Naive thymus-derived CD8-positive, alpha-beta T cell (primary cell): Measurements from ENCODE around the gene RACK1. TPM values are rescaled to one million over a fixed set of nuclear protein-coding genes. Genes with fewer than 3 reads are reported as not detected.

ENCODE experiments used
- ATAC-seq, 2 donors: fragments of 150-1000 bp; cut with Tn5 transposase in 1 of 2; sonication (Bioruptor Pico), chemical (Tn5 transposase) in 1 of 2; 1 replicate in 1 of 2; 2 replicates in 1 of 2; pipeline ENCODE4 v1.10.0; 2021; ENCODE audit warnings: mild to moderate bottlenecking in 2 of 2, moderate library complexity in 2 of 2
- POLR2A ChIA-PET: fragments of 350-600 bp; sonication (Branson Sonifier 250); formaldehyde crosslinking; loops from one replicate; lab custom pipeline; 2021; ENCODE audit warnings: antibody characterized with exemption; lab: Charles Lee
- DNase-seq, 10 donors: peaks; one replicate each; pipeline versions ENCODE4 v3.0.0 to v3.0.0-alpha.2; 2020 to 2022
- H3K27ac Mint-ChIP-seq, 10 donors: one replicate each; pipeline ENCODE4 v1.8.0; 2020 to 2022; ENCODE audit warnings: mild to moderate bottlenecking in 10 of 10, mixed read lengths in 10 of 10, moderate library complexity in 4 of 10, inconsistent platforms in 1 of 10
- H3K27me3 Mint-ChIP-seq, 5 donors: one replicate each; pipeline ENCODE4 v1.8.0; 2021 to 2022; ENCODE audit warnings: mixed read lengths in 5 of 5
- H3K36me3 Mint-ChIP-seq, 3 donors: one replicate each; pipeline ENCODE4 v1.8.0; 2020 to 2022; ENCODE audit warnings: mixed read lengths in 3 of 3, mild to moderate bottlenecking in 2 of 3, inconsistent platforms in 1 of 3
- H3K4me1 Mint-ChIP-seq, 4 donors: one replicate each; pipeline ENCODE4 v1.8.0; 2021 to 2022; ENCODE audit warnings: mixed read lengths in 4 of 4
- H3K4me3 Mint-ChIP-seq, 10 donors: one replicate each; pipeline ENCODE4 v1.8.0; 2020 to 2022; ENCODE audit warnings: mild to moderate bottlenecking in 10 of 10, mixed read lengths in 10 of 10, moderate library complexity in 6 of 10, inconsistent platforms in 1 of 10
- H3K9me3 Mint-ChIP-seq, 9 donors: one replicate each; pipeline ENCODE4 v1.8.0; 2020 to 2022; ENCODE audit warnings: mixed read lengths in 9 of 9, mild to moderate bottlenecking in 3 of 9, inconsistent platforms in 1 of 9, moderate library complexity in 1 of 9
- polyA plus RNA-seq, 3 donors: library from polyadenylated mRNA; unstranded; fragments of 300-500 nt; fragmentation: Illumina TruSeq; gene quantifications; one replicate each; pipeline ENCODE4 v1.2.3, GENCODE V29; 2021
- total RNA-seq, 8 experiments: library from RNA in 2 of 8; stranded (reverse) in 2 of 8; gene quantifications; one replicate each; pipeline ENCODE4 v1.2.3 and lab custom pipeline; 2021 to 2026

Gene RACK1
- total and polyA plus RNA-seq, 5 experiments from 2014 or later, result 2,236 to 2,566 (median 2,449) TPM

DNA sequence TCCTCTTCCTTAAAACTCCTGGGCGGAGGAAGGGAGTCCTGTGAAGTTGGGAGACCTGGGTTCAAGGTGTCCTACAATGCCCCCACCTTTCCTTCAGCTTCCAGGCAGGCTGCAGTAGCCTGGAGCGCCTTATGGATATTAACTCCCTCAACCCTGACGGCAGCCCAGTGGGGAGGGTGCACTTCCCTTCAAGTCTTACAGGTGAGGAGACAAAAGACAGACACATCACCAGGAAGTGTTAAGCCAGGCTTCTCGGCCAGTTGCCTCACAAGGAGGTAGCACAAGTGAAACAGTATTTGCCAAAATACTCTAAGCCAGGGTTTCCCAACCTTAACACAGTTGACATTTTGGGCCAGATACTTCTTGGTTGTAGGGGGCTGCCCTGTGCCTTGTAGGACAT, 42.9 kb downstream of the RACK1 start:
- H3K27ac Mint-ChIP-seq, result no peak overlapping the region

DNA sequence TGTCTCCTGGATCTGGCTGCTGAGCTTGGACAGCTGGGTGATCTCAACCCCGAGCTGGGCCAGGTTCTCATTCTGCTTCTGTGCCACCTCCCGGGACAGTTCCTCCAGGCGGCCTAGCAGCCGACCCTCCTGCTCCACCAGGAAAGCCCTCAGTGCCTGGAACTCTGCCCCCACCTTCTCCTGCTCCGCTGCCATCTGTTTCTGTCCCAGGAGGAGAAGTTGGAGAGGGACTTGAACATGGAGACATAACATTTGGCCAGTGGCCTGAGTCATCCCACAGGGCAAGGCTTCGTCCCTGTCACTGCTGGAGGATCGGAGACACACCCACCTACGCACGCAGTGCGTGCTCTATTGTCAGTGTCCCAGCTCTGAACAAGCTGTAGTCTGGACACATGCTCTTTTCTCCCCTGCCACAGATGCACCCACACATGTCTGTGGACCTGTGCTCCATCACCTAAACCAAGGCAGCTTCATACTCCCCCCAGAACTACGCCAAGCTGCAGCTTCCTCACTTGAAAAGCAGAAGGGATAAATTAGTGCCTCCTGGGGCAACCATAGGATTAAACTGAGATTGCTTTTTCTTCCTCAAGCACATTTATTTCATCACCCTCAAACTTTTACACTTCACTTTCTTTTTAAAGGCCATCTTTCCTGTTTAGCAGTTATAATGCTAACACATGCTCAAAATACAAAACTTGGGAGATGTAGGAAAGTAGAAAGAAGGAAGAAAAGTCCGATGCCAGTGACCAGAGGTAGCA, 43.6 kb downstream of the RACK1 start:
- POLR2A ChIA-PET, result interaction anchor here (0.7 to 3.3 kb wide), 4 partner anchors 9 to 40 kb away, joined by 3 to 11 read pairs (median 5); no protein-coding TSS in a partner anchor
- Mint-ChIP-seq H3K9me3 (no peaks in the 10 kb centered on the region), H3K4me3 (no peak overlapping the region), H3K27me3 (peaks cover 0 to 4% (median 0%) of the 10 kb centered on the region in 5 donors), H3K27ac (no peak overlapping the region), H3K36me3 (no peaks in the 10 kb centered on the region), H3K4me1 (peaks cover 4 to 11% (median 7%) of the 10 kb centered on the region in 4 donors)
- DNase-seq (no peak), ATAC-seq (no peak)

More for the DNA sequence above, 42.9 kb downstream of the RACK1 start:
- Mint-ChIP-seq H3K4me3 (no peak overlapping the region), H3K9me3 (no peaks in the 10 kb centered on the region), H3K4me1 (peaks cover 6 to 18% (median 11%) of the 10 kb centered on the region in 4 donors), H3K27me3 (peaks cover under 1 to 8% (median 3%) of the 10 kb centered on the region in 5 donors), H3K36me3 (no peaks in the 10 kb centered on the region)
- ATAC-seq (no peak), DNase-seq (no peak)
- POLR2A ChIA-PET, result interaction anchor here (1.0 to 7.8 kb wide), 2 partner anchors 9 to 10 kb away, joined by 5 to 281 read pairs; no protein-coding TSS in a partner anchor

DNA sequence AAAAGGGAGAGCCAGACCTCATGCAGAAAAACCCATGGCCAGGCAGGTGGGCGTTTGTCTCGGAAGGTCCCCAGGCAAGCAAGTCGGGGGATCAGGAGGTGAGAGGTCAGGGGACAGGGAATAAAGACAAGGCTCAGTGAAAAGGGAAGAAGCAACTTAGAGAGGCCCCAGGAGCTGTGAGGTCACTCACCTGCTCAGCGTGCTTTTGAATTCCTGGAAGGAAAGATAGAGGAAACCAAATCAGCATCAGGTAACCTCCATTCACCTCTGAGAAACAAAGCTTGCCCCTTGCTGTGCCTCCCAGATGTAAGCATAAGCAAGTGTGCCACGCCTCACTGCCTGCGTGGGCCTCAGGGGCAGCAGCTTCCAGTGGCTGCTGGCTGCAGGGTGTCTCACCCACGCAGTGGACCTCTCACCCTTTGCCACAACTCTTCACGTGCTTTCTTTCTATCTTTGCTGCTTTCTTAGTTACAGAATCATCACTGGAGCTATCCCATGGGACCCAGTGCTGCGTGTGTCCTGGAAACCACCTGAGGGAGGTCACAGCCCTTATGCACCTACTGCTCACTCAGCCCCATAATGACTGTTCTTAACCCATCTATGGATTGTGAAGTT, 44.7 kb downstream of the RACK1 start:
- H3K27me3 Mint-ChIP-seq, result peaks cover 0 to 4% (median 0%) of the 10 kb centered on the region in 5 donors
- POLR2A ChIA-PET, result interaction anchor here (0.7 to 3.3 kb wide), 3 partner anchors 10 to 39 kb away, joined by 3 to 11 read pairs (median 5); no protein-coding TSS in a partner anchor
- H3K4me3 Mint-ChIP-seq, result no peak overlapping the region
- H3K4me1 Mint-ChIP-seq, result peaks cover 2 to 6% (median 4%) of the 10 kb centered on the region in 4 donors
- DNase-seq (no peak), ATAC-seq (no peak)
- no peaks in the 10 kb centered on the region for H3K36me3 Mint-ChIP-seq
- no peak overlapping the region for H3K27ac Mint-ChIP-seq
- H3K9me3 Mint-ChIP-seq, result no peaks in the 10 kb centered on the region

DNA sequence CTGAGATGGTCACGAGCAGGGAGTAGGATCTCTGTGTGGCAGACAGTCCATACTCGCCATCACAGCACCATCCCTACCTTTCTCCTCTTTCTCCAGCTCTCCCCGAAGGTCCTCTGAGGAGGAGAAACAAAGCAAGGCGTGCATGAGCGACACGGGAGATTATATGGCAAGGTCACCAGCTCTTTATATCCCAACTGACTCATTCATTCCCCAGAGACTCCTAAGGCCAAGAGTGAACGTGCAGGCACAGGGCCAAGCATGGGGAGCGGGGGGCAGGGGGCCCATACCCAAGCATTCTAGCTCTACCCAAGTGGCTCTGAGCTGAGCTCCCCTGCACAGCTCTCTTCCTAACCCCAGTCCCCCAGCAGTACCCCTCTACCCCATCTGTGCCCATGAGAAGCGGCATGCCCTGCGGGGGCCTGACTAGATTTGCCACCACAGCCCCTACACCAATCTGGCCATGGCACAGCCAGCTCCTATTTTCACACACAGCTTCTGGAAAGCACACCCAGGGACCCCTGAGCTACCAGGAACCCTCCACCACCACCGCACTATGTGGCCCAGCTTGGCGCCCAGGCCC, 45.5 kb downstream of the RACK1 start:
- Mint-ChIP-seq H3K27me3 (peaks cover 0 to 2% (median 0%) of the 10 kb centered on the region in 5 donors), H3K36me3 (no peaks in the 10 kb centered on the region), H3K27ac (no peak overlapping the region), H3K4me1 (peaks cover 0 to 7% (median 1%) of the 10 kb centered on the region in 4 donors), H3K9me3 (no peaks in the 10 kb centered on the region), H3K4me3 (no peak overlapping the region)
- DNase-seq, result no peak
- POLR2A ChIA-PET, result interaction anchor here (0.6 to 3.3 kb wide), 5 partner anchors 8 to 52 kb away, joined by 3 to 11 read pairs (median 5); partner anchors contain the start of gene TRIM41
- ATAC-seq, result no peak

DNA sequence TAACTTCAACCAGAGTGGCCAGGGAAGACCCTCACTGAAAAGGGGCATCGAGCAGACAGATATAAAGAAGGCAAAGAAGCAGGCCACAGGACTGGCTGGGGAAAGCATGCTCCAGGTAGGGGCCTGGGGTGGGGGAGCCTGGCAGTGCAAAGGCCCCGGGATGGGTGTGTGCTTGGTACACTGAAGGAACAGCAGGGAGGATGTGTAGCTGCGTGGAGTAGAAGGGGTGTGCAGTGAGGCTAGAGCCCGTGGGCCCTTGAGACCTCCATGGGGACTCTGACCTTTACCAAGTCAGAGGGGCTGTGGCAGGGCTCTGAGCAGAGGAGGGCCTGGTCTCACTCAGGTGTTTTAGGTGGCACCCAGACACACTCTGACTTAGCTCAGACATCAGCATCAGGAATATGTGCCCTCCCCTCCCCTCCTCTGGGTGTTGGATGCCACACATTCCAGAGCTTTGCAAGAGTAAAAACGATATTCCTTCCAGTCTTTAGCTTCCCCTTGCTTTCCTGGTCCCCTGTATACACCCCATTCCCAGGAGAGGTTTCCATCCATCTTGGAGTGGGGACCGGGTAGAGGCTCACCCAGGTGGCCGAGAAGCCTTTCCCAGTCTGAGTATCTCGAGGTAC, 46.3 kb downstream of the RACK1 start:
- peaks cover 0 to 2% (median 0%) of the 10 kb centered on the region in 5 donors for H3K27me3 Mint-ChIP-seq
- peaks cover 5 to 14% (median 7%) of the 10 kb centered on the region in 4 donors for H3K4me1 Mint-ChIP-seq
- peak overlapping the region in 2 of 10 donors; percentile 54 to 76 for H3K27ac Mint-ChIP-seq
- H3K36me3 Mint-ChIP-seq, result no peaks in the 10 kb centered on the region
- POLR2A ChIA-PET, result interaction anchor here (0.6 to 3.3 kb wide), 5 partner anchors 9 to 53 kb away, joined by 3 to 11 read pairs (median 5); partner anchors contain the start of gene TRIM41
- H3K9me3 Mint-ChIP-seq, result no peaks in the 10 kb centered on the region
- no peak overlapping the region for H3K4me3 Mint-ChIP-seq
- DNase-seq, result no peak
- ATAC-seq, result no peak

DNA sequence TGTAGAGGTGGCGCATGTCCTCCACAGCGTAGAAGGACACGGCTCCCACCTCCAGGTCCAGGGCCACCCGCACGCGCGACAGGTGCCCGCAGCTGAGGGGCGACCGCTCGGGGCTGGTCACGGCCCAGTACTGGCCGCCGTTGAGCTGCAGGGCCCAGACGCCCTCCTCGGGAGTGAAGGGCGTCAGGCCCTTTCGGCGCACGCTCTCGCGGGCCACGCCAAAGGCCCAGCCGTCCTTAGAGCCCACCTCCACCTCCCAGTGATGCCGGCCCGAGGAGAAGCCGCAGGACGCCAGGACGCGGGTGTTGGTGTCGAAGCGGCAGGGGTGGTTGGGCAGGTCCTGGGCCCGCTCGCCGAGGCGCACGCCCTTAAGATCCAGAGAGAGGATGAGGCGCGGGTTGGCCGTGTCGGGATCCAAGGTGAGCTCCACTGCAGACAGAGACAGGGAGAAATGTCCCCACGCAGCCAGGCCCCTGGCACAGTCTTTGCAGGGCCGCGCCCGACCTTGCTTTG, 48.4 kb downstream of the RACK1 start:
- Mint-ChIP-seq H3K4me1 (peaks cover 12 to 25% (median 18%) of the 10 kb centered on the region in 4 donors), H3K4me3 (no peak overlapping the region), H3K9me3 (peaks cover 0 to 6% (median 0%) of the 10 kb centered on the region in 9 donors), H3K27ac (no peak overlapping the region), H3K36me3 (peaks cover 0 to 3% (median 2%) of the 10 kb centered on the region in 3 donors), H3K27me3 (peaks cover 0 to 7% (median 0%) of the 10 kb centered on the region in 5 donors)
- ATAC-seq (no peak), DNase-seq (no peak)
- POLR2A ChIA-PET, result interaction anchor here (1.4 to 13.1 kb wide), 3 partner anchors 9 to 69 kb away, joined by 4 to 286 read pairs (median 281); partner anchors contain the start of genes TRIM41 and TRIM7

DNA sequence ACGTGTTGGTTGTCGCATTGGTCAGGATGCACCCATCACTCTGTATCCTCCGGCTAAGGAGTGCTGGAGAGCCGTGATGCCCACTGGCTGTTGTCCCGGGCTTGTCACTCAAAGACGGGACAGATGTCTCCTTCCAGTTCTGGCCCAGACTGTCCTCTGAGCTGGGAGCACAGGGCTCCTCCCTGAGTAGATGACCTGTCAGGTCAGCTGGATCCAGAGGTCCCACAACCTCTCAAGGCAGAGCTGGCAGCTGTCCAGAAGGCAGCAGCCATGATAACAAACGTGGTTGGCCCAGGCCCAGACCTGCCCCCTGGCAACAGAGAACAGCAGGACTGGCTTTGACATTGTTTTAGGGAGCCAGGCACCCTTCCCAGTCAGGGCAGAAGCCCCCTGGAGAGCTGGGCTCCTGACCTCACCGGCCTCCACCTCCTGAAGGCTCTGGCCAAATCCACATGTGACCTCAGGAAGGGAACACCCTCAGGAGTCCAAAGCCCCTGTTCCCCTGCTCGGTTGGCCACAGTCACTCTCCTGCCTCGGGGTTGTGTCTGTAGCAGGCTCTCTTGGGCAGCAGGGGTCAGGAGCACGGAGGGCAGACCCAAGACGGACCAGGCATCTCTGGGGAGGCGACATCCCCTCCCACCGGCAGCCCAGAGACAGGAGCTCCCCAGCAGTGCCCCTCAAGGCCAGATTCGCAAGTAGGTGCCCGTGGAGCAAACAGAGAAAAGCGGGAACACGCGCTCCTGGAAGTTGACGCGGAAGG, 49.0 kb downstream of the RACK1 start:
- Mint-ChIP-seq H3K9me3 (peaks cover 0 to 6% (median 0%) of the 10 kb centered on the region in 9 donors), H3K27me3 (peaks cover 0 to 7% (median 0%) of the 10 kb centered on the region in 5 donors), H3K36me3 (peaks cover 0 to 3% (median 2%) of the 10 kb centered on the region in 3 donors), H3K27ac (no peak overlapping the region), H3K4me3 (no peak overlapping the region), H3K4me1 (peaks cover 12 to 31% (median 17%) of the 10 kb centered on the region in 4 donors)
- POLR2A ChIA-PET, result interaction anchor here (1.1 to 13.1 kb wide), 5 partner anchors 10 to 391 kb away, joined by 3 to 286 read pairs (median 87); partner anchors contain the start of genes RACK1, TRIM41 and TRIM7
- DNase-seq (no peak), ATAC-seq (no peak)

DNA sequence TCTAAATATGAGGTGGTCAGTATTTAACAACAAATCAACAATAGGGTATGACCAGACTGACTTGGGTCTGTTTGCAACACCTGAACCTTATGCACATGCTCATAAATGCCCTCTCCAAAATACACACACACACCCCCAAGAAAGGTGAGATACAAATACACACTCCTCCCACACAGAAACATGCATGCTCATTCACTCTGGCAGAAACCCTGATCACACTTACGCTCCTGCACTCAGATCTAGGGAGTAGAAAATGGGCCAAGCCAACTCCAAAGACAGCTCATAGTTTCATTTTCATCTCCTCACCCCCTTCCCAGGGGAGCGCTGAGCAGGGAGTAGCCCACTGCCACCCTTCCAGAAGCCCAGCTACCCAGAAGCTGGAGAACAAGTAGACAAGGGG, 50.0 kb downstream of the RACK1 start:
- Mint-ChIP-seq H3K4me3 (peak overlapping the region in 6 of 10 donors; percentile 1 to 98 (median 54)), H3K27ac (peak overlapping the region in 4 of 10 donors; percentile 2 to 93 (median 22)), H3K27me3 (peaks cover 0 to 11% (median 0%) of the 10 kb centered on the region in 5 donors), H3K4me1 (peaks cover 15 to 36% (median 21%) of the 10 kb centered on the region in 4 donors), H3K9me3 (peaks cover 0 to 10% (median 0%) of the 10 kb centered on the region in 9 donors), H3K36me3 (peaks cover 0 to 6% (median 4%) of the 10 kb centered on the region in 3 donors)
- no peak for ATAC-seq
- POLR2A ChIA-PET, result interaction anchor here (0.6 to 13.1 kb wide), 8 partner anchors 11 to 674 kb away, joined by 4 to 286 read pairs (median 57); partner anchors contain the start of genes RACK1, TRIM41, TRIM52 and TRIM7
- DNase-seq, result no peak

DNA sequence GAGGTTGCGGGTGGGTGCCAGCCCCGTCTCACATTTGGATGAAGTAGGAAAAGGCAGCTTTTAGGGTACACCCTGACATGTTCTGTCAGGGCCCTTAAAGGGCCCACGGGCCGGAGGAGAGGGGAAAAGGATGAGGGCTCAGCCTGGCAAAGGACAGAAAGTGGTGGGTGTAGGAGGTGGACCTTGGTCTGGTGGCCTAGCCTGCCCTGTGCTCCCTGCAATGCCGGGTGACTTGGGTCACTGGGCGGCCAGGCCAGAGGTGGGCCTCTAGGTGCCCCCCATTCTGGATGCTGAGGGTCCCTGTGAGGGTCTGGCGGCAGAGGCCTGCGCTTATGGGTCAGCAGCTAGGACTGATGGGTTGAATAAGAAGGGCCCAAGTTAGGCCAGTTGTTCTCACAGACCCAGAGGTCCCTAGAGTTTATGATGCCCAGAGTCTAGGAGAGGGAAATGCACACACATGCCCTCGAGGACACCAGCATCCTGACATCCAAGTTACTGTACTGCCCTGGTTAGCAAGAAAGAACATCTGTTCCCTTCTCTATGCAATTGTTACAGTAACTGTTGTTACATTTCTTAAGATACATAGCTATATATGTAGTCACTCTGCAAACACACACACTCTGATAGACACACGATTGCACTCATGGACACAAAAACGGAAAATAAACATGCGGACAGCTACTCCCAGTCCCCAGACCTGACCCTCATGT, 51.2 kb downstream of the RACK1 start:
- DNase-seq, result no peak
- Mint-ChIP-seq H3K4me1 (peaks cover 26 to 47% (median 29%) of the 10 kb centered on the region in 4 donors), H3K27me3 (peaks cover 0 to 15% (median 0%) of the 10 kb centered on the region in 5 donors), H3K27ac (peak overlapping the region; percentile 84 to 100 (median 96)), H3K4me3 (peak overlapping the region; percentile 92 to 98 (median 98)), H3K9me3 (peaks cover 0 to 16% (median 0%) of the 10 kb centered on the region in 9 donors), H3K36me3 (peaks cover 0 to 10% (median 6%) of the 10 kb centered on the region in 3 donors)
- no peak for ATAC-seq
- POLR2A ChIA-PET, result interaction anchor here (0.9 to 13.1 kb wide), 18 partner anchors 10 to 382 kb away, joined by 3 to 286 read pairs (median 4); partner anchors contain the start of genes RACK1, TRIM41, TRIM52 and TRIM7
